DND-41 (cell line): Measurements from ENCODE around the gene NRXN2.
"Not testable (repeated sequence)": the region's sequence is repeated elsewhere in the genome, so short reads cannot be mapped to it uniquely, and the experiment has no call there.

Experiments used
- ATAC-seq: fragments of 200-7000 bp; cut with Tn5 transposase; 3 replicates; pipeline ENCODE4 v1.9.1; 2021; ENCODE audit warnings: low read depth; ENCODE audit not compliant: insufficient read depth
- DNase-seq: peaks from one replicate; pipeline ENCODE4 v3.0.0-alpha.2; 2020
- H2AFZ ChIP-seq: 2 replicates; pipeline ENCODE4 v1.6.0; 2012; ENCODE audit warnings: low read depth, low read length
- H3K27ac ChIP-seq: 2 replicates; pipeline ENCODE4 v1.5.1; 2012; ENCODE audit warnings: low read length, inconsistent platforms
- H3K27me3 ChIP-seq: fragments of 200-600 bp; sonication (generic); 2 replicates; pipeline ENCODE4 v1.6.0; 2012; ENCODE audit warnings: low read length, mild to moderate bottlenecking, inconsistent platforms; ENCODE audit not compliant: insufficient read depth, poor library complexity
- H3K36me3 ChIP-seq: 2 replicates; pipeline ENCODE4 v1.5.1; 2012; ENCODE audit warnings: low read length, inconsistent platforms; ENCODE audit not compliant: insufficient read depth
- H3K4me1 ChIP-seq: 2 replicates; pipeline ENCODE4 v1.5.1; 2012; ENCODE audit warnings: mild to moderate bottlenecking, low read length; ENCODE audit not compliant: insufficient read depth
- H3K4me2 ChIP-seq: 2 replicates; pipeline ENCODE4 v1.6.0; 2012; ENCODE audit warnings: mild to moderate bottlenecking, moderate library complexity, low read length, inconsistent platforms; ENCODE audit not compliant: insufficient read depth
- H3K4me3 ChIP-seq, 2 experiments: fragments of 200-600 bp in 1 of 2; shearing (Covaris generic) in 1 of 2; 2 replicates each; pipeline ENCODE4 v1.5.1; 2012 to 2016; ENCODE audit warnings: inconsistent platforms in 2 of 2, low read length in 2 of 2, mild to moderate bottlenecking in 2 of 2, low read depth in 1 of 2, moderate library complexity in 1 of 2
- H3K79me2 ChIP-seq: 2 replicates; pipeline ENCODE4 v1.6.0; 2012; ENCODE audit warnings: low read length, inconsistent platforms; ENCODE audit not compliant: insufficient read depth
- H3K9ac ChIP-seq: 2 replicates; pipeline ENCODE4 v1.6.0; 2012; ENCODE audit warnings: low read depth, mild to moderate bottlenecking, inconsistent platforms, low read length, moderate library complexity
- H3K9me3 ChIP-seq: 2 replicates; pipeline ENCODE4 v1.5.1; 2012; ENCODE audit warnings: low read length, moderate library complexity, mild to moderate bottlenecking, inconsistent platforms; ENCODE audit not compliant: insufficient read depth, severe bottlenecking
- H4K20me1 ChIP-seq: 2 replicates; pipeline ENCODE4 v1.6.0; 2012; ENCODE audit warnings: low read length; ENCODE audit not compliant: insufficient read depth
- CTCF ChIP-seq: IDR thresholded peaks from 2 replicates; pipeline ENCODE4 v1.5.1; 2012; ENCODE audit warnings: borderline replicate concordance, low read length, moderate library complexity, mild to moderate bottlenecking; ENCODE audit not compliant: poor library complexity, severe bottlenecking; ENCODE audit errors: extremely low read depth
- EZH2 ChIP-seq: IDR thresholded peaks from 3 replicates; pipeline ENCODE4 v1.6.1; 2012; ENCODE audit warnings: borderline replicate concordance, low read depth, mild to moderate bottlenecking, moderate library complexity, low read length, inconsistent platforms; ENCODE audit not compliant: severe bottlenecking

Gene NRXN2

GRCh38 chr11:64561984-64562722 is 160.8 kb downstream of the NRXN2 start:
- no peak overlapping the region for H3K27ac ChIP-seq
- no peaks in the 10 kb centered on the region for H3K27me3 ChIP-seq
- ATAC-seq (no peak), DNase-seq (no peak)
- no peak overlapping the region for H3K9ac ChIP-seq
- TF ChIP-seq CTCF (no peak), EZH2 (no peak)
- H3K4me2 ChIP-seq, result no peak overlapping the region
- H3K4me3 ChIP-seq, result no peak overlapping the region
- H2AFZ ChIP-seq, result no peak overlapping the region
- no peaks in the 10 kb centered on the region for H4K20me1 ChIP-seq
- no peaks in the 10 kb centered on the region for H3K4me1 ChIP-seq
- no peaks in the 10 kb centered on the region for H3K36me3 ChIP-seq
- no peaks in the 10 kb centered on the region for H3K79me2 ChIP-seq
- H3K9me3 ChIP-seq, result no peaks in the 10 kb centered on the region

DNA sequence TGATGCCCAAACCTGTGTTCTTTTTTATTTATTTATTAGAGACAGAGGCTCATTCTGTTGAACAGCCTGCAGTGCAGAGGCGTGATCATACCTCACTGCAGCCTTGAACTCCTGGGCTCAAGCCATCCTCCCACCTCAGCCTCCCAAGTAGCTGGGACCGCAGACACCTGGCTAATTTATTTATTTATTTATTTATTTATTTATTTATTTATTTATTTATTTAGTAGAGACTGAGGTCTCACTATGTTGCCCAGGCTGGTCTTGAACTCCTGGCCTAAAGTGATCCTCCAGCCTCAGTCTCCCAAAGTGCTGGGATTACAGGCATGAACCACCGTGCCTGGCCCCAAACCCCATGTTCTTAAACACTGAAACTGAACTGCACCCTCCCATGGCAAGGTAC is 161.6 kb downstream of the NRXN2 start:
- not testable (repeated sequence) for H2AFZ ChIP-seq, ATAC-seq, H3K9ac ChIP-seq, H3K9me3 ChIP-seq, H3K4me2 ChIP-seq, H3K79me2 ChIP-seq, DNase-seq, H3K4me3 ChIP-seq, H3K27ac ChIP-seq, H4K20me1 ChIP-seq, H3K27me3 ChIP-seq, H3K4me1 ChIP-seq, H3K36me3 ChIP-seq

GRCh38 chr11:64560941-64561340 is 162.1 kb downstream of the NRXN2 start:
- Histone ChIP-seq H3K36me3 (no peaks in the 10 kb centered on the region), H3K4me2 (no peak overlapping the region), H3K79me2 (no peaks in the 10 kb centered on the region), H3K4me3 (no peak overlapping the region), H3K4me1 (no peaks in the 10 kb centered on the region), H3K27me3 (no peaks in the 10 kb centered on the region), H3K9ac (no peak overlapping the region), H3K27ac (no peak overlapping the region), H2AFZ (no peak overlapping the region), H3K9me3 (no peaks in the 10 kb centered on the region), H4K20me1 (no peaks in the 10 kb centered on the region)
- ATAC-seq (no peak), DNase-seq (no peak)
- TF ChIP-seq CTCF (no peak), EZH2 (no peak)

- DNase-seq, result no peak
- Histone ChIP-seq H3K27me3 (no peaks in the 10 kb centered on the region), H3K27ac (no peak overlapping the region), H4K20me1 (no peaks in the 10 kb centered on the region), H3K4me1 (no peaks in the 10 kb centered on the region), H3K79me2 (no peaks in the 10 kb centered on the region), H3K4me2 (no peak overlapping the region), H3K9ac (no peak overlapping the region), H2AFZ (no peak overlapping the region), H3K4me3 (no peak overlapping the region), H3K9me3 (no peaks in the 10 kb centered on the region), H3K36me3 (no peaks in the 10 kb centered on the region)
- ATAC-seq, result no peak
- TF ChIP-seq EZH2, result no peak
Measured at GRCh38 chr11:64560139-64560771, 162.7 kb downstream of the NRXN2 start.
